ENCODE measurements around the gene NPIPA7.
"Not testable (repeated sequence)": the region's sequence is repeated elsewhere in the genome, so short reads cannot be mapped to it uniquely, and the experiment has no call there.

DNA sequence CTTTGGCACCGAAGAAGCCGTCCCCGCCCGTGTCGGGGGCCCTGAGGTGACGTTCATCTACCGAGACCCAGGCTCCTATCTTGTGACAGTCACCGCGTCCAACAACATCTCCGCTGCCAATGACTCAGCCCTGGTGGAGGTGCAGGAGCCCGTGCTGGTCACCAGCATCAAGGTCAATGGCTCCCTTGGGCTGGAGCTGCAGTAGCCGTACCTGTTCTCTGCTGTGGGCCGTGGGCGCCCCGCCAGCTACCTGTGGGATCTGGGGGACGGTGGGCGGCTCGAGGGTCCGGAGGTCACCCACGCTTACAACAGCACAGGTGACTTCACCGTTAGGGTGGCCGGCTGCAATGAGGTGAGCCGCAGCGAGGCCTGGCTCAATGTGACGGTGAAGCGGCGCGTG, 14.2 kb upstream of the NPIPA7 start:
- TF ChIP-seq, protein P1, sequence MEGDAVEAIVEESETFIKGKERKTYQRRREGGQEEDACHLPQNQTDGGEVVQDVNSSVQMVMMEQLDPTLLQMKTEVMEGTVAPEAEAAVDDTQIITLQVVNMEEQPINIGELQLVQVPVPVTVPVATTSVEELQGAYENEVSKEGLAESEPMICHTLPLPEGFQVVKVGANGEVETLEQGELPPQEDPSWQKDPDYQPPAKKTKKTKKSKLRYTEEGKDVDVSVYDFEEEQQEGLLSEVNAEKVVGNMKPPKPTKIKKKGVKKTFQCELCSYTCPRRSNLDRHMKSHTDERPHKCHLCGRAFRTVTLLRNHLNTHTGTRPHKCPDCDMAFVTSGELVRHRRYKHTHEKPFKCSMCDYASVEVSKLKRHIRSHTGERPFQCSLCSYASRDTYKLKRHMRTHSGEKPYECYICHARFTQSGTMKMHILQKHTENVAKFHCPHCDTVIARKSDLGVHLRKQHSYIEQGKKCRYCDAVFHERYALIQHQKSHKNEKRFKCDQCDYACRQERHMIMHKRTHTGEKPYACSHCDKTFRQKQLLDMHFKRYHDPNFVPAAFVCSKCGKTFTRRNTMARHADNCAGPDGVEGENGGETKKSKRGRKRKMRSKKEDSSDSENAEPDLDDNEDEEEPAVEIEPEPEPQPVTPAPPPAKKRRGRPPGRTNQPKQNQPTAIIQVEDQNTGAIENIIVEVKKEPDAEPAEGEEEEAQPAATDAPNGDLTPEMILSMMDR (conservative IDR thresholded peaks at IDR 0.05; ENCODE audit: low read depth, low read length): not testable (repeated sequence)
- TF ChIP-seq EZH2 (IDR thresholded peaks at IDR 0.05; ENCODE audit: borderline replicate concordance, low read depth, low read length, poor library complexity, severe bottlenecking): not testable (repeated sequence)
